ENCODE data around the gene ST6GALNAC6. TPM values are rescaled to one million over a fixed set of nuclear protein-coding genes. Genes with fewer than 3 reads are reported as not detected.
A peak's percentile ranks its signal among the peaks of the same experiment; 100 is the strongest.

ST6GALNAC6 gene
- total RNA-seq, 1 donor from 2014 or later: 31.1 TPM

DNA sequence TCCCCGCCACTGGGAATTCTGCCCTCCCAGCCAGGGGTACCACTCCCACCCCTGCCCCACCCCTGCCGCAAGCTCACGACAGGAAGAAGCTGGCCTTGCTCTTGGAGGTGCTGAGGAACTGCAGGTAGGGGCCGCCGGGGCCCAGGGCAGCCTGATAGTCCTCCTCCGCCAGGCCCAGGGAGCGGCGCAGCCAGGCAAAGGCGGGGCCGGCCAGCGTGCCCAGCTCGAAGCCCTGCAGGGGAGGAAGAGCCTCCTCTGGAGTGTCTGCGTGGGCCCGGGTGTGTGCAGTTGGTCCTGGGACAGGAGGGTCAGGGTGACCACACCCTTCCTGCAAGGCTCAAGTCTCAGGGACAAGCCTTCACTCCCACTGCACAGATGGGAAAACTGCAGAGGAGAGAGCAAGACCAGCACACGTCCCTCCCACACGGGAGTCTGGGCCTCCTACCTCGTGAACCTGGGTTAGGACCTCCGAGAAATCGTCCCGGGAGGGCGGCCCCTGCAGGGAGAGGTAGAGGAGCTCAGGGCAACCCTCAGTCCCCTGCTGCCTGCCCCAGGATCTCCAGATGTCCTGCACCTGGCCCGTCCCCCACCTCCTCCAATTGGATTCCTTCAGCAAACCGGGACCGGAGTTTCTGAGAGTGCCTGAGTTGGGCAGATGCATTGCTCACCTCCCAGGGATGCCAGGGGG lies 28.7 kb upstream of the ST6GALNAC6 start:
- TF ChIP-seq, protein P1, sequence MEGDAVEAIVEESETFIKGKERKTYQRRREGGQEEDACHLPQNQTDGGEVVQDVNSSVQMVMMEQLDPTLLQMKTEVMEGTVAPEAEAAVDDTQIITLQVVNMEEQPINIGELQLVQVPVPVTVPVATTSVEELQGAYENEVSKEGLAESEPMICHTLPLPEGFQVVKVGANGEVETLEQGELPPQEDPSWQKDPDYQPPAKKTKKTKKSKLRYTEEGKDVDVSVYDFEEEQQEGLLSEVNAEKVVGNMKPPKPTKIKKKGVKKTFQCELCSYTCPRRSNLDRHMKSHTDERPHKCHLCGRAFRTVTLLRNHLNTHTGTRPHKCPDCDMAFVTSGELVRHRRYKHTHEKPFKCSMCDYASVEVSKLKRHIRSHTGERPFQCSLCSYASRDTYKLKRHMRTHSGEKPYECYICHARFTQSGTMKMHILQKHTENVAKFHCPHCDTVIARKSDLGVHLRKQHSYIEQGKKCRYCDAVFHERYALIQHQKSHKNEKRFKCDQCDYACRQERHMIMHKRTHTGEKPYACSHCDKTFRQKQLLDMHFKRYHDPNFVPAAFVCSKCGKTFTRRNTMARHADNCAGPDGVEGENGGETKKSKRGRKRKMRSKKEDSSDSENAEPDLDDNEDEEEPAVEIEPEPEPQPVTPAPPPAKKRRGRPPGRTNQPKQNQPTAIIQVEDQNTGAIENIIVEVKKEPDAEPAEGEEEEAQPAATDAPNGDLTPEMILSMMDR (IDR thresholded peaks at IDR 0.05; ENCODE audit: unreplicated experiment): no peak
- Mint-ChIP-seq H3K9me3 (ENCODE audit: low read depth) (no peaks in the 10 kb centered on the region), H3K36me3 (ENCODE audit: insufficient read depth) (no peaks in the 10 kb centered on the region), H3K27me3 (peaks cover 58% of the 10 kb centered on the region), H3K27ac (no peak overlapping the region), H3K4me1 (ENCODE audit: low read depth) (peaks cover 5% of the 10 kb centered on the region), H3K4me3 (ENCODE audit: low read depth) (no peak overlapping the region)
- DNase-seq (ENCODE audit: low spot score, unreplicated experiment): no peak

DNA sequence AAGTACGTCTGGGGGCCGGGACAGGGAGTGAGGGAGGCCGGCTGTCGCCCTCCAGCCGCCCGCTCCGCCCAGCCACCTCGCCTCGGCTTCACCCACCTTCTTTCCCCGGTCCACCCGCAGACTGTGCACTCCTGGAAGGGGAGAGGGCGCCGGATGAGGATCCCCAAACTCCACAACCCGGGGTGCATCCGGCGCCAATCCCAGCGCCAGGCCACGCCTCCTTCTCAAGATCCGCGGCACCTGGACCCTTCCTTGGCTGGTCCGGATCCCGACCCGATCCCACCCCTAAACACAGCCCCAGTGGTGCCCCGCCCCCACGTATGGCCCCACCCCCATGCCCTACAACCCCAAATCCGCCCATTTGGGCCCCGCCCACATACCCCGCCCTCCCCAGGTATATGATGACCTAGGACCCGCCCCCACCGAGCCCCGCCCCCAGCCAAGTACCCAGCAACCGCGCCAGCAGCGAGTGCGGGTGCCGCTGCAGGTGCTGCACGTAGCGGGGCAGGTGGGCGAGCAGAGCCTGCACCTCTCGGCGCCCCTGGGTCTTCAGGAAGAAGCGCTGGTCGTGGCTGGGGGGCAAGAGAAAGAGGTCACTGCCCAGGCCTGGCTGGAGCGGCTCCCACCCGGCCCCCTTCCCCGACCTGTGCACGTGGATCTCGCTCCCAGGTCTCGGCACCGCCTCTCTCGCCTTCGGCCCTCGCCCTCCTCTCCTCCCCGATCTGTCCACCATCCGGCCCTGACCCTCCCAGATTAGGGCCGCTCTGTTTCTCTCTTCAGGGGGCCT lies 28.0 kb upstream of the ST6GALNAC6 start:
- no peak overlapping the region for H3K27ac Mint-ChIP-seq
- H3K36me3 Mint-ChIP-seq (ENCODE audit: insufficient read depth): no peaks in the 10 kb centered on the region
- H3K9me3 Mint-ChIP-seq (ENCODE audit: low read depth): no peaks in the 10 kb centered on the region
- H3K27me3 Mint-ChIP-seq: peaks cover 62% of the 10 kb centered on the region
- H3K4me3 Mint-ChIP-seq (ENCODE audit: low read depth): peak overlapping the region; percentile 67
- no peak for DNase-seq (ENCODE audit: low spot score, unreplicated experiment)
- TF ChIP-seq, protein P1 (IDR thresholded peaks at IDR 0.05; ENCODE audit: unreplicated experiment): no peak
- H3K4me1 Mint-ChIP-seq (ENCODE audit: low read depth): peaks cover 5% of the 10 kb centered on the region

DNA sequence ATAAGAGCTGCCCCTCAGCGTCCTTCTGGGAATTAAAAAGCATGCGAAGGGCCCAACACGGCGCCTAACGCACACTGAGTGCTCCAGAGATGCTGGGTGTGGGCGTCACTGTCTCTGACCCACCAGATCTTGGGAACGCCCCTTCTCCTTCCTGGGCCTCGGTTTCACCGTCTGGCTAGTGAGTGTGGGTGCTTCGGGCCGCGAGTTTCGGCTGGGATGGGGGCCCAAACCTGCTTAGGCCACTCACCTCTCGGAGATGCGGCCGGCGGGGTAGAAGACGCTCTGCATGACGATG lies 27.4 kb upstream of the ST6GALNAC6 start:
- Mint-ChIP-seq H3K36me3 (ENCODE audit: insufficient read depth) (no peaks in the 10 kb centered on the region), H3K9me3 (ENCODE audit: low read depth) (no peaks in the 10 kb centered on the region), H3K27ac (no peak overlapping the region), H3K4me3 (ENCODE audit: low read depth) (peak overlapping the region; percentile 67), H3K27me3 (peaks cover 66% of the 10 kb centered on the region), H3K4me1 (ENCODE audit: low read depth) (peaks cover 5% of the 10 kb centered on the region)
- TF ChIP-seq, protein P1 (IDR thresholded peaks at IDR 0.05; ENCODE audit: unreplicated experiment): no peak
- no peak for DNase-seq (ENCODE audit: low spot score, unreplicated experiment)

DNA sequence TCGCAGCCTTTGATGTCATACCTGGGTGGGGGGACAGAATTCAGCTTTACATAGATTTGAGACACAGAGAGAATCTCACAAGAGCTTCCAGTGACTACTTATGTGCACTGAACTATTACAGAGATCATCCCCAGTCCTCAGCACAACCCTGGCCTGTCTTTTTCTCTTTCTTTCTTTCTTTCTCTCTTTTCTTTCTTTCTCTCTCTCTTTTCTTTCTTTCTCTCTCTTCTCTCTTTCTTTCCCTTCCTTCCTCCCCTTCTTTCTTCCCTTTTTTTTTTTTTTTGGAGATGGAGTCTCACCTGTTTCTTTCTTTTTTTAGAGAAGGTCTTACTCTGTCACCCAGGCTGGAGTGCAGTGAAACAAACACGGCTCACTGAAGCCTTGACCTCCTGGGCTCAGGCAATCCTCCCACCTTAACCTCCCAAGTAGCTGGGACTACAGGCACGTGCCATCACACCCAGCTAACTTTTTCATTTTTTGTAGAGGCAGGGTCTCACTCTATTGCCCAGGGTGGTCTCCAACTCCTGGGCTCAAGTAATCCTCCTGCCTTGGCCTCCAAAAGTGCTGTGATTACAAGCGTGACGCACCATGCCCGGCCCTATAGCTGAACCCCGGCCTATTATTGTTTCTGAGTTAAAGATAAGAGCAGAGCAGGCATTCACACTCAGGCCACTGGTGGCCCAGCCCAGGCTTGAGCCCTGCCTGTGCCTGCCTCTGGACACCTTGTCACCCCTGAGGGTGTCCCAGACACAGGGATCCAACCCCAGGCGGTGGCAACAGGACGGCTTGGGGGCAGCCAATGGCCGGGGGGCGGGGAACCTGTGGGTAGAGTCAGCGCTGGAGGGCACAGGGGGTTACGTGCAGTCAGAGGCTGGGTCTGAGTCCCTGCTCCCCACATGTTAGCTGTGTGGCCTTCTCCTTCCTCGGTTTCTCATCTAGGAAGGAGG lies 26.8 kb upstream of the ST6GALNAC6 start:
- Mint-ChIP-seq H3K4me3 (ENCODE audit: low read depth) (peak overlapping the region; percentile 67), H3K4me1 (ENCODE audit: low read depth) (peaks cover under 1% of the 10 kb centered on the region), H3K27me3 (peaks cover 62% of the 10 kb centered on the region), H3K9me3 (ENCODE audit: low read depth) (no peaks in the 10 kb centered on the region), H3K36me3 (ENCODE audit: insufficient read depth) (no peaks in the 10 kb centered on the region), H3K27ac (no peak overlapping the region)
- no peak for DNase-seq (ENCODE audit: low spot score, unreplicated experiment)
- TF ChIP-seq, protein P1 (IDR thresholded peaks at IDR 0.05; ENCODE audit: unreplicated experiment): no peak
